ENCODE data around the gene NXN.
A peak's percentile ranks its signal among the peaks of the same experiment; 100 is the strongest.
"Not testable (repeated sequence)": the region's sequence is repeated elsewhere in the genome, so short reads cannot be mapped to it uniquely, and the experiment has no call there.

Gene NXN

GRCh38 chr17:752002-752619 lies 227.5 kb downstream of the NXN start, which contains the start of gene GEMIN4:
TSS of gene GEMIN4 (minus strand) at chr17:752264. CDS start at chr17:752142, 122 bp downstream.
- DNase-seq = peak; percentile 97

- DNase-seq = peak; percentile 67
Measured at GRCh38 chr17:751269-752001, 228.1 kb downstream of the NXN start.

GRCh38 chr17:750431-751037 lies 229.0 kb downstream of the NXN start:
- DNase-seq = no peak

- DNase-seq = not testable (repeated sequence)
Measured at GRCh38 chr17:749359-749758, 230.2 kb downstream of the NXN start.
